HG03139 (cell line): Measurements from ENCODE around the gene GTF2I.
A peak's percentile ranks its signal among the peaks of the same experiment; 100 is the strongest.
"Not testable (repeated sequence)": the region's sequence is repeated elsewhere in the genome, so short reads cannot be mapped to it uniquely, and the experiment has no call there.

Experiments used
- ATAC-seq: cut with Tn5 transposase; IDR thresholded peaks from one replicate; pipeline ENCODE4 v1.9.1; 2021; ENCODE audit not compliant: unreplicated experiment

Gene GTF2I

GRCh38 chr7:74657692-74658177 lies at the start of gene GTF2I:
TSS of gene GTF2I (plus strand) at chr7:74657718. CDS start at chr7:74689129, 31,411 bp downstream.
- peak; percentile 3 for ATAC-seq

- no peak for ATAC-seq
These were observed 45.3 kb upstream of the GTF2I start for GRCh38 chr7:74612015-74612829.

GRCh38 chr7:74615933-74616780 lies 41.4 kb upstream of the GTF2I start:
- ATAC-seq, result no peak

- ATAC-seq, result no peak
These were observed 40.3 kb upstream of the GTF2I start for GRCh38 chr7:74617180-74617744.

GRCh38 chr7:74619235-74619860 lies 38.2 kb upstream of the GTF2I start:
- no peak for ATAC-seq

GRCh38 chr7:74622228-74622749 lies 35.2 kb upstream of the GTF2I start:
- no peak for ATAC-seq

- ATAC-seq, result no peak
These were observed 34.4 kb upstream of the GTF2I start for GRCh38 chr7:74623135-74623534.

- ATAC-seq, result no peak
These were observed 32.1 kb upstream of the GTF2I start for GRCh38 chr7:74625446-74625845.

- ATAC-seq, result no peak
These were observed 29.7 kb upstream of the GTF2I start for GRCh38 chr7:74627661-74628411.

GRCh38 chr7:74632505-74632904 lies 25.0 kb upstream of the GTF2I start:
- ATAC-seq, result no peak

GRCh38 chr7:74633451-74633921 lies 24.0 kb upstream of the GTF2I start:
- no peak for ATAC-seq

GRCh38 chr7:74637745-74638144 lies 19.8 kb upstream of the GTF2I start:
- no peak for ATAC-seq

GRCh38 chr7:74650055-74650454 lies 7.5 kb upstream of the GTF2I start:
- ATAC-seq, result peak; percentile 62

GRCh38 chr7:74650493-74651132 lies 6.9 kb upstream of the GTF2I start:
- ATAC-seq, result not testable (repeated sequence)

- ATAC-seq, result not testable (repeated sequence)
These were observed 6.4 kb upstream of the GTF2I start for GRCh38 chr7:74651133-74651504.

GRCh38 chr7:74653686-74654181 lies 3.8 kb upstream of the GTF2I start:
- no peak for ATAC-seq

GRCh38 chr7:74654811-74655210 lies 2.7 kb upstream of the GTF2I start:
- ATAC-seq, result no peak

GRCh38 chr7:74655324-74655723 lies 2.2 kb upstream of the GTF2I start:
- ATAC-seq, result no peak

GRCh38 chr7:74655768-74656440 lies 1.6 kb upstream of the GTF2I start:
- no peak for ATAC-seq
